HEK293 (cell line): ENCODE results near the gene PSMD13.

Experiments
- CTCF ChIA-PET: fragments of 350-600 bp; formaldehyde crosslinking; extraction: SDS; loops from one replicate; lab custom pipeline; 2021; ENCODE audit warnings: antibody characterized with exemption; lab: Yijun Ruan, JAX
- POLR2A ChIA-PET: fragments of 300-600 bp; formaldehyde crosslinking; extraction: SDS; loops from one replicate; lab custom pipeline; 2020; ENCODE audit warnings: antibody characterized with exemption, inconsistent platforms; lab: Yijun Ruan, JAX
- H3K27ac ChIP-seq: fragments of 200-500 bp; sonication (Bioruptor generic); 2 replicates; pipeline ENCODE4 v1.5.1; 2014; ENCODE audit warnings: low read depth, low read length, control low read depth, inconsistent platforms; ENCODE audit errors: extremely low read depth
- H3K36me3 ChIP-seq, 2 experiments: fragments of 200-500 bp in 1 of 2; sonication (Bioruptor generic) in 1 of 2; 1 replicate in 1 of 2; 2 replicates in 1 of 2; pipeline ENCODE4 v1.5.1; 2014 to 2017; ENCODE audit warnings: inconsistent platforms in 2 of 2, low read length in 2 of 2; ENCODE audit not compliant: control insufficient read depth in 2 of 2, insufficient read depth in 1 of 2
- H3K4me1 ChIP-seq: fragments of 200-500 bp; sonication (Bioruptor generic); 2 replicates; pipeline ENCODE4 v1.5.1; 2014; ENCODE audit warnings: mild to moderate bottlenecking, low read length, inconsistent platforms; ENCODE audit not compliant: control insufficient read depth, insufficient read depth
- H3K4me3 ChIP-seq: 2 replicates; pipeline ENCODE4 v1.5.1; 2011; ENCODE audit warnings: low read depth, mild to moderate bottlenecking, control low read depth, low read length, moderate library complexity
- H3K9me3 ChIP-seq: fragments of 200-500 bp; sonication (Bioruptor generic); 2 replicates; pipeline ENCODE4 v1.5.1; 2014; ENCODE audit warnings: low read depth, low read length, inconsistent platforms; ENCODE audit not compliant: control insufficient read depth, insufficient read depth
- KLF1 ChIP-seq: fragments of 450-650 bp; formaldehyde crosslinking; IDR thresholded peaks from 2 replicates; pipeline ENCODE4 v1.5.1; 2016; ENCODE audit warnings: missing biosample characterization, missing genetic modification characterization
- PATZ1 ChIP-seq: fragments of 450-650 bp; formaldehyde crosslinking; IDR thresholded peaks from 2 replicates; pipeline ENCODE4 v1.5.1; 2016; ENCODE audit warnings: missing biosample characterization, missing genetic modification characterization
- YY2 ChIP-seq: fragments of 450-650 bp; formaldehyde crosslinking; IDR thresholded peaks from 2 replicates; pipeline ENCODE4 v1.5.1; 2016; ENCODE audit warnings: missing biosample characterization, missing genetic modification characterization
- ZNF10 ChIP-seq: fragments of 450-650 bp; formaldehyde crosslinking; IDR thresholded peaks from 2 replicates; pipeline ENCODE4 v1.5.1; 2017; ENCODE audit warnings: missing biosample characterization, missing genetic modification characterization
- ZNF146 ChIP-seq: fragments of 450-650 bp; formaldehyde crosslinking; IDR thresholded peaks from 2 replicates; pipeline ENCODE4 v1.5.1; 2016; ENCODE audit warnings: missing biosample characterization, missing genetic modification characterization
- ZNF175 ChIP-seq: fragments of 450-650 bp; formaldehyde crosslinking; IDR thresholded peaks from 2 replicates; pipeline ENCODE4 v1.5.1; 2016; ENCODE audit warnings: missing biosample characterization, missing genetic modification characterization
- ZNF202 ChIP-seq: fragments of 450-650 bp; formaldehyde crosslinking; IDR thresholded peaks from 2 replicates; pipeline ENCODE4 v1.5.1; 2016; ENCODE audit warnings: missing biosample characterization, missing genetic modification characterization, borderline replicate concordance
- ZNF292 ChIP-seq: fragments of 450-650 bp; formaldehyde crosslinking; IDR thresholded peaks from 2 replicates; pipeline ENCODE4 v1.5.1; 2016; ENCODE audit warnings: low read depth, missing biosample characterization, missing genetic modification characterization, borderline replicate concordance
- ZNF302 ChIP-seq: fragments of 450-650 bp; formaldehyde crosslinking; IDR thresholded peaks from 2 replicates; pipeline ENCODE4 v1.5.1; 2016; ENCODE audit warnings: missing biosample characterization, missing genetic modification characterization, low read depth
- ZNF341 ChIP-seq: fragments of 450-650 bp; formaldehyde crosslinking; IDR thresholded peaks from 2 replicates; pipeline ENCODE4; 2016; ENCODE audit warnings: low read depth, missing biosample characterization, missing genetic modification characterization
- ZNF610 ChIP-seq: fragments of 450-650 bp; formaldehyde crosslinking; IDR thresholded peaks from 2 replicates; pipeline ENCODE4 v1.5.1; 2016; ENCODE audit warnings: missing biosample characterization, missing genetic modification characterization, borderline replicate concordance
- ZNF843 ChIP-seq: fragments of 450-650 bp; formaldehyde crosslinking; IDR thresholded peaks from 2 replicates; pipeline ENCODE4 v1.5.1; 2016; ENCODE audit warnings: missing biosample characterization, missing genetic modification characterization
- ZXDB ChIP-seq: fragments of 450-650 bp; formaldehyde crosslinking; IDR thresholded peaks from 2 replicates; pipeline ENCODE4 v1.5.1; 2016; ENCODE audit warnings: missing biosample characterization, missing genetic modification characterization
- TF ChIP-seq, protein P1 (sequence below): fragments of 450-650 bp; formaldehyde crosslinking; optimal IDR thresholded peaks from 2 replicates; pipeline ENCODE3; 2016; ENCODE audit warnings: missing biosample characterization, mild to moderate bottlenecking, missing genetic modification characterization
- TF ChIP-seq, protein P2 (sequence below): fragments of 450-650 bp; formaldehyde crosslinking; IDR thresholded peaks from 2 replicates; pipeline ENCODE4 v1.5.1; 2016; ENCODE audit warnings: missing biosample characterization, missing genetic modification characterization

PSMD13 gene

DNA sequence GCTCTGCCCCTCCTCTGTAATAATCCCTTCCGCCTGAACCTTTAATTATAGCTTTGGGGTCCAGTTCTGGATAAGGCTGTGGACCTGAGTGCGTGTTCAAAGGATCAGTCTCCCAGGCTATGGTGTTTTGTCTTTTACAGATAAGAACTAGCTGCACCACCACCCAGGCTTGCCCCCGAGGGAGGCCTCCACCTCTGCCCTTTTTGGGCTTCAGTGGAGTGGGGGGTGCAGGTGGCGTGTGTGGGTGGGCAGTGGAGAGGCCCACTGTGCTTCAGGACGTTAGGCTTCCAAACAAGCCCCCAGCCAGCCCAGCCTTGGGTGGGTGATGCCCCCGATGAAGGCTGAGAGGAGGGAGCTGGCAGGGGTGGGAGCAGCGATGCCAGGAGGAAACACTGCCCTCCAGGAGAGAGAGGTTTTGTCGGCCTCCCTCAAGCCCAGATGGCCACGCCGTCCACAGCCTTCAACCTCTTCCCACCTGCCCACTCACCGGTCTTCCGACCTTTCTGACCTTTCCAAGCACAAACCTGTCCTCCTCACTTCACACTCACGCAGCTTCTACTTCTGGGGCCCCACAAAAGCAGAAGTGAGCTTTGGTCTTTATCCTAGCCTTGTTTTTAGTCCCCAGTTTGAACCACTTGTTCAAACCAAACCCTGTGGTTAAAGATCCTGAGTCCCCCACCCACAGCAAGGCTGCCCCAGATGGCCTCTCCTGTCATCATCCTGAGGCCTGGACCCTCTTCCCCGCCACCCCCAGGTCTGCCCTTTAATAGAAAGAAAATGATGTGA, 20.4 kb downstream of the PSMD13 start:
- H3K36me3 ChIP-seq = peaks cover 0 to 18% of the 10 kb centered on the region in 2 experiments; a peak in 1 of 3 replicates
- no peaks in the 10 kb centered on the region for H3K4me1 ChIP-seq
- no peak overlapping the region for H3K4me3 ChIP-seq
- CTCF ChIA-PET = interaction anchor here (0.6 kb wide), 1 partner anchor 47 kb away, joined by 5 read pairs; no protein-coding TSS in a partner anchor
- TF ChIP-seq, protein P1, sequence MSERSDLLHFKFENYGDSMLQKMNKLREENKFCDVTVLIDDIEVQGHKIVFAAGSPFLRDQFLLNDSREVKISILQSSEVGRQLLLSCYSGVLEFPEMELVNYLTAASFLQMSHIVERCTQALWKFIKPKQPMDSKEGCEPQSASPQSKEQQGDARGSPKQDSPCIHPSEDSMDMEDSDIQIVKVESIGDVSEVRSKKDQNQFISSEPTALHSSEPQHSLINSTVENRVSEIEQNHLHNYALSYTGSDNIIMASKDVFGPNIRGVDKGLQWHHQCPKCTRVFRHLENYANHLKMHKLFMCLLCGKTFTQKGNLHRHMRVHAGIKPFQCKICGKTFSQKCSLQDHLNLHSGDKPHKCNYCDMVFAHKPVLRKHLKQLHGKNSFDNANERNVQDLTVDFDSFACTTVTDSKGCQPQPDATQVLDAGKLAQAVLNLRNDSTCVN (tag by site-specific recombination) = no peak
- no peak for TF ChIP-seq ZNF202 (tag by site-specific recombination)
- no peak for TF ChIP-seq PATZ1 (tag by site-specific recombination)
- TF ChIP-seq, all 188 proteins: peak for 0
- Histone ChIP-seq H3K27ac (no peak overlapping the region), H3K9me3 (no peaks in the 10 kb centered on the region)
- POLR2A ChIA-PET = no interaction called here

GRCh38 chr11:257766-258493, 21.2 kb downstream of the PSMD13 start:
- ChIA-PET CTCF (interaction anchor here (0.7 kb wide), 1 partner anchor 49 kb away, joined by 9 read pairs; no protein-coding TSS in a partner anchor), POLR2A (no interaction called here)
- Histone ChIP-seq H3K4me1 (no peaks in the 10 kb centered on the region), H3K4me3 (no peak overlapping the region), H3K9me3 (no peaks in the 10 kb centered on the region), H3K27ac (no peak overlapping the region), H3K36me3 (peaks cover 0 to 10% of the 10 kb centered on the region in 2 experiments; a peak in 1 of 3 replicates)
- TF ChIP-seq, protein P2, sequence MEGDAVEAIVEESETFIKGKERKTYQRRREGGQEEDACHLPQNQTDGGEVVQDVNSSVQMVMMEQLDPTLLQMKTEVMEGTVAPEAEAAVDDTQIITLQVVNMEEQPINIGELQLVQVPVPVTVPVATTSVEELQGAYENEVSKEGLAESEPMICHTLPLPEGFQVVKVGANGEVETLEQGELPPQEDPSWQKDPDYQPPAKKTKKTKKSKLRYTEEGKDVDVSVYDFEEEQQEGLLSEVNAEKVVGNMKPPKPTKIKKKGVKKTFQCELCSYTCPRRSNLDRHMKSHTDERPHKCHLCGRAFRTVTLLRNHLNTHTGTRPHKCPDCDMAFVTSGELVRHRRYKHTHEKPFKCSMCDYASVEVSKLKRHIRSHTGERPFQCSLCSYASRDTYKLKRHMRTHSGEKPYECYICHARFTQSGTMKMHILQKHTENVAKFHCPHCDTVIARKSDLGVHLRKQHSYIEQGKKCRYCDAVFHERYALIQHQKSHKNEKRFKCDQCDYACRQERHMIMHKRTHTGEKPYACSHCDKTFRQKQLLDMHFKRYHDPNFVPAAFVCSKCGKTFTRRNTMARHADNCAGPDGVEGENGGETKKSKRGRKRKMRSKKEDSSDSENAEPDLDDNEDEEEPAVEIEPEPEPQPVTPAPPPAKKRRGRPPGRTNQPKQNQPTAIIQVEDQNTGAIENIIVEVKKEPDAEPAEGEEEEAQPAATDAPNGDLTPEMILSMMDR (tag by site-specific recombination) = peak; percentile 31; the same call in 1 of the 2 replicates
- TF ChIP-seq ZNF843 (tag by site-specific recombination) = no peak

DNA sequence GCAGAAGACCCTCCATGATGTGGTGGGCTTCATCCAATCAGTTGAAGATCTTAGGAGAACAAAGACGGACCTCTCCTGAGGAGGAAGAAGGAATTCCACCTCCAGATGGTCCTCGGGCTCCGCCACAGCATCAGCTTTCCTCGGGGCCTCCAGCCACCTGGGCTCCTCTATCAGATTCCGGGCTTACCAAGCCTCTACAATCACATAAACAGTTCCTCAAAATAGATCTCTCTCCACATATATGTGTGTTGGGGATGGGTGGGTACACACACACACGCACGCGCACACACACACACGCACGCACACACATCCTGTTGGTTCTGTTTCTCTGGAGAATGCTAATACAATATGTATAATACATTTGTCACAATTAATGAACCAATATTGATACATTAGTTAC, 22.6 kb downstream of the PSMD13 start:
- TF ChIP-seq ZNF175 (tag by site-specific recombination) (no peak), ZXDB (no peak), ZNF341 (tag by site-specific recombination) (no peak), ZNF292 (tag by site-specific recombination) (no peak), ZNF610 (tag by site-specific recombination) (no peak), ZNF302 (no peak), ZNF146 (tag by site-specific recombination) (no peak), YY2 (tag by site-specific recombination) (no peak), ZNF10 (tag by site-specific recombination) (no peak), KLF1 (tag by site-specific recombination) (no peak)
- Histone ChIP-seq H3K9me3 (no peaks in the 10 kb centered on the region), H3K36me3 (no peaks in the 10 kb centered on the region), H3K4me3 (no peak overlapping the region), H3K27ac (no peak overlapping the region), H3K4me1 (no peaks in the 10 kb centered on the region)
- CTCF ChIA-PET = interaction anchor here (0.6 to 3.3 kb wide), 2 partner anchors 8 to 9 kb away, joined by 4 to 30 read pairs; no protein-coding TSS in a partner anchor
- POLR2A ChIA-PET = no interaction called here
